Measurements from ENCODE around the gene BCL7A.
"Not testable (repeated sequence)": the region's sequence is repeated elsewhere in the genome, so short reads cannot be mapped to it uniquely, and the experiment has no call there.

Gene BCL7A

GRCh38 chr12:122021822-122022392 lies at the start of gene BCL7A:
Gene BCL7A, plus strand, starts transcription at chr12:122021884. Its CDS starts 208 bp downstream, at chr12:122022092.
- DNase-seq: peak; percentile 64

GRCh38 chr12:121974026-121974985 lies 47.4 kb upstream of the BCL7A start:
- no peak for DNase-seq

GRCh38 chr12:121975021-121975420 lies 46.7 kb upstream of the BCL7A start:
- no peak for DNase-seq

GRCh38 chr12:121976950-121977349 lies 44.7 kb upstream of the BCL7A start:
- no peak for DNase-seq

GRCh38 chr12:121980191-121980891 lies 41.3 kb upstream of the BCL7A start:
- DNase-seq: no peak

GRCh38 chr12:121980892-121981272 lies 40.8 kb upstream of the BCL7A start:
- no peak for DNase-seq

GRCh38 chr12:121981456-121981855 lies 40.2 kb upstream of the BCL7A start:
- no peak for DNase-seq

- DNase-seq: no peak
Measured at GRCh38 chr12:121982950-121983349, 38.7 kb upstream of the BCL7A start.

- DNase-seq: no peak
Measured at GRCh38 chr12:121983536-121984210, 38.0 kb upstream of the BCL7A start.

- no peak for DNase-seq
Measured at GRCh38 chr12:121986489-121987245, 35.0 kb upstream of the BCL7A start.

GRCh38 chr12:121988519-121988918 lies 33.2 kb upstream of the BCL7A start:
- DNase-seq: not testable (repeated sequence)

GRCh38 chr12:121989276-121990113 lies 32.2 kb upstream of the BCL7A start:
- no peak for DNase-seq

- DNase-seq: no peak
Measured at GRCh38 chr12:121990114-121990647, 31.5 kb upstream of the BCL7A start.

- no peak for DNase-seq
Measured at GRCh38 chr12:121990692-121991603, 30.7 kb upstream of the BCL7A start.

- peak; percentile 97 for DNase-seq
Measured at GRCh38 chr12:121992059-121992879, 29.4 kb upstream of the BCL7A start.

- no peak for DNase-seq
Measured at GRCh38 chr12:121996050-121996944, 25.4 kb upstream of the BCL7A start.

- peak; percentile 26 for DNase-seq
Measured at GRCh38 chr12:121996945-121997612, 24.6 kb upstream of the BCL7A start.

Measured in HCEC 1CT (cell line).